SK-N-SH (cell line): ENCODE data around the gene WDR46. TPM values are rescaled to one million over a fixed set of nuclear protein-coding genes. Genes with fewer than 3 reads are reported as not detected.
A peak's percentile ranks its signal among the peaks of the same experiment; 100 is the strongest.

Experiments used
- CTCF ChIA-PET: fragments of 300-600, 350-600 bp; formaldehyde crosslinking; extraction: SDS; loops from one replicate; lab custom pipeline; 2021; lab: Yijun Ruan, JAX
- POLR2A ChIA-PET: fragments of 350-600 bp; sonication (Branson Sonifier 250); formaldehyde crosslinking; extraction: SDS; loops from one replicate; lab custom pipeline; 2020; ENCODE audit warnings: antibody characterized with exemption, inconsistent platforms; lab: Yijun Ruan, JAX
- DNase-seq: peaks from one replicate; pipeline ENCODE4 v3.0.0; 2012
- H2AFZ ChIP-seq: fragments of 200-600 bp; sonication (generic); 2 replicates; pipeline ENCODE4 v1.8.1; 2016; ENCODE audit warnings: antibody characterized with exemption, mild to moderate bottlenecking, low read depth
- H3F3A ChIP-seq: fragments of 200-600 bp; sonication (generic); replicated peaks from 2 replicates; pipeline ENCODE3; 2016; ENCODE audit warnings: antibody characterized with exemption, mild to moderate bottlenecking; ENCODE audit not compliant: insufficient read depth
- H3K27ac ChIP-seq, 2 experiments: fragments of 200-500 bp in 1 of 2; fragments of 200-600 bp in 1 of 2; sonication (Bioruptor generic) in 1 of 2; sonication (generic), shearing (Covaris generic) in 1 of 2; 2 replicates each; pipeline versions ENCODE4 v1.5.1 to v1.6.1; 2014 to 2016; ENCODE audit warnings: low read depth in 2 of 2, inconsistent platforms in 1 of 2, low read length in 1 of 2, mild to moderate bottlenecking in 1 of 2, mixed read lengths in 1 of 2
- H3K27me3 ChIP-seq: fragments of 200-600 bp; sonication (generic), shearing (Covaris generic); 2 replicates; pipeline ENCODE4 v1.6.1; 2016; ENCODE audit warnings: mixed run types; ENCODE audit not compliant: insufficient read depth
- H3K36me3 ChIP-seq, 2 experiments: fragments of 200-500 bp in 1 of 2; fragments of 200-600 bp in 1 of 2; sonication (Bioruptor generic) in 1 of 2; sonication (generic) in 1 of 2; replicated peaks in 1 of 2; 2 replicates each; pipeline versions ENCODE3 to v1.5.1; 2014 to 2016; ENCODE audit warnings: low read length in 1 of 2, mild to moderate bottlenecking in 1 of 2; ENCODE audit not compliant: insufficient read depth in 2 of 2, control insufficient read depth in 1 of 2
- H3K4me1 ChIP-seq, 2 experiments: fragments of 200-500 bp in 1 of 2; fragments of 200-600 bp in 1 of 2; sonication (Bioruptor generic) in 1 of 2; sonication (generic), shearing (Covaris generic) in 1 of 2; 2 replicates each; pipeline versions ENCODE4 v1.5.1 to v1.6.1; 2014 to 2016; ENCODE audit warnings: low read depth in 1 of 2, low read length in 1 of 2, mixed run types in 1 of 2; ENCODE audit not compliant: insufficient read depth in 2 of 2, control insufficient read depth in 1 of 2
- H3K4me2 ChIP-seq: fragments of 200-600 bp; sonication (generic), shearing (Covaris generic); 2 replicates; pipeline ENCODE4 v1.6.1; 2017; ENCODE audit warnings: mixed run types
- H3K4me3 ChIP-seq, 2 experiments: fragments of 200-500 bp in 1 of 2; fragments of 200-600 bp in 1 of 2; sonication (Bioruptor generic) in 1 of 2; sonication (generic), shearing (Covaris generic) in 1 of 2; 2 replicates each; pipeline versions ENCODE4 v1.5.1 to v1.8.1; 2014 to 2016; ENCODE audit warnings: low read depth in 2 of 2, inconsistent platforms in 1 of 2, low read length in 1 of 2, mild to moderate bottlenecking in 1 of 2, mixed read lengths in 1 of 2, moderate library complexity in 1 of 2
- H3K79me2 ChIP-seq: fragments of 200-600 bp; sonication (generic); 2 replicates; pipeline ENCODE4 v1.8.1; 2017; ENCODE audit warnings: mild to moderate bottlenecking; ENCODE audit not compliant: insufficient read depth
- H3K9ac ChIP-seq: fragments of 200-600 bp; sonication (generic); 2 replicates; pipeline ENCODE4 v1.6.1; 2017; ENCODE audit warnings: mixed run types
- H3K9me2 ChIP-seq: fragments of 200-600 bp; sonication (generic); 2 replicates; pipeline ENCODE4 v1.6.1; 2017; ENCODE audit warnings: mixed run types
- H3K9me3 ChIP-seq: fragments of 200-600 bp; sonication (generic); 2 replicates; pipeline ENCODE4 v1.6.1; 2017; ENCODE audit warnings: mixed run types, mild to moderate bottlenecking, moderate library complexity
- H4K20me1 ChIP-seq: fragments of 200-600 bp; sonication (generic); 2 replicates; pipeline ENCODE4 v1.6.1; 2017; ENCODE audit warnings: mild to moderate bottlenecking, mixed run types; ENCODE audit not compliant: insufficient read depth
- FOSL2 ChIP-seq: IDR thresholded peaks from 2 replicates; pipeline ENCODE4 v1.4.0; 2012; ENCODE audit warnings: low read depth, mild to moderate bottlenecking, moderate library complexity, borderline replicate concordance
- MXI1 ChIP-seq: IDR thresholded peaks from 2 replicates; pipeline ENCODE4 v1.6.1; 2012; ENCODE audit warnings: mild to moderate bottlenecking, low read depth, low read length, improper control_type of control experiment
- SMC3 ChIP-seq: IDR thresholded peaks from 2 replicates; pipeline ENCODE4 v1.6.1; 2012; ENCODE audit warnings: low read depth, low read length, improper control_type of control experiment
- WGBS: methylation state at CpG from one replicate; pipeline ENCODE4 v1.1.6; 2017; ENCODE audit warnings: low lambda C conversion rate; 5-methylcytosine and 5-hydroxymethylcytosine counted together
- polyA plus RNA-seq, 3 experiments: library from polyadenylated mRNA; depleted of rRNA; stranded (reverse); fragments of >200 nt; gene quantifications; 2 replicates each; pipeline ENCODE4 v1.2.3, GENCODE V29; 2012
- TF ChIP-seq, protein P1 (sequence below): IDR thresholded peaks from 2 replicates; pipeline ENCODE4 v1.6.1; 2012; ENCODE audit warnings: mild to moderate bottlenecking, low read depth, low read length, moderate library complexity
- TF ChIP-seq, protein P2 (sequence below): fragments of 150-350 bp; IDR thresholded peaks from 2 replicates; pipeline ENCODE4 v1.6.1; 2017; ENCODE audit warnings: antibody characterized with exemption, low read length, low read depth, borderline replicate concordance

Gene WDR46
- polyA plus RNA-seq, 1 of the 3 experiments (the other 2 are of a cell fraction) = 153 TPM

- no peak overlapping the region for H3K4me2 ChIP-seq
- peaks cover 23 to 51% of the 10 kb centered on the region in 2 experiments; a peak in 3 of 4 replicates for H3K4me1 ChIP-seq
- H3K27ac ChIP-seq = no peak overlapping the region; a peak in 1 of 4 replicates
- H3K9me2 ChIP-seq = no peaks in the 10 kb centered on the region
- H3K4me3 ChIP-seq = no peak overlapping the region
- H4K20me1 ChIP-seq = peaks cover 8% of the 10 kb centered on the region; the same call in 1 of the 2 replicates
- no peak overlapping the region for H3K9ac ChIP-seq
- H2AFZ ChIP-seq = no peak overlapping the region
- no peaks in the 10 kb centered on the region for H3K9me3 ChIP-seq
- DNase-seq = peak; percentile 4
- H3K36me3 ChIP-seq = peaks cover 24 to 26% of the 10 kb centered on the region in 2 experiments
- ChIA-PET CTCF (interaction anchor here (0.8 to 2.9 kb wide), 2 partner anchors 17 kb away, joined by 3 to 11 read pairs; no protein-coding TSS in a partner anchor), POLR2A (interaction anchor here (1.1 kb wide), 1 partner anchor 44 kb away, joined by 3 read pairs; the partner anchor contains the start of gene RPS18)
- TF ChIP-seq, protein P1, sequence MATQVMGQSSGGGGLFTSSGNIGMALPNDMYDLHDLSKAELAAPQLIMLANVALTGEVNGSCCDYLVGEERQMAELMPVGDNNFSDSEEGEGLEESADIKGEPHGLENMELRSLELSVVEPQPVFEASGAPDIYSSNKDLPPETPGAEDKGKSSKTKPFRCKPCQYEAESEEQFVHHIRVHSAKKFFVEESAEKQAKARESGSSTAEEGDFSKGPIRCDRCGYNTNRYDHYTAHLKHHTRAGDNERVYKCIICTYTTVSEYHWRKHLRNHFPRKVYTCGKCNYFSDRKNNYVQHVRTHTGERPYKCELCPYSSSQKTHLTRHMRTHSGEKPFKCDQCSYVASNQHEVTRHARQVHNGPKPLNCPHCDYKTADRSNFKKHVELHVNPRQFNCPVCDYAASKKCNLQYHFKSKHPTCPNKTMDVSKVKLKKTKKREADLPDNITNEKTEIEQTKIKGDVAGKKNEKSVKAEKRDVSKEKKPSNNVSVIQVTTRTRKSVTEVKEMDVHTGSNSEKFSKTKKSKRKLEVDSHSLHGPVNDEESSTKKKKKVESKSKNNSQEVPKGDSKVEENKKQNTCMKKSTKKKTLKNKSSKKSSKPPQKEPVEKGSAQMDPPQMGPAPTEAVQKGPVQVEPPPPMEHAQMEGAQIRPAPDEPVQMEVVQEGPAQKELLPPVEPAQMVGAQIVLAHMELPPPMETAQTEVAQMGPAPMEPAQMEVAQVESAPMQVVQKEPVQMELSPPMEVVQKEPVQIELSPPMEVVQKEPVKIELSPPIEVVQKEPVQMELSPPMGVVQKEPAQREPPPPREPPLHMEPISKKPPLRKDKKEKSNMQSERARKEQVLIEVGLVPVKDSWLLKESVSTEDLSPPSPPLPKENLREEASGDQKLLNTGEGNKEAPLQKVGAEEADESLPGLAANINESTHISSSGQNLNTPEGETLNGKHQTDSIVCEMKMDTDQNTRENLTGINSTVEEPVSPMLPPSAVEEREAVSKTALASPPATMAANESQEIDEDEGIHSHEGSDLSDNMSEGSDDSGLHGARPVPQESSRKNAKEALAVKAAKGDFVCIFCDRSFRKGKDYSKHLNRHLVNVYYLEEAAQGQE = 0 out of 2 replicates have a peak, but pooled peaks have one; percentile 41
- no peak for TF ChIP-seq FOSL2
- no peak for TF ChIP-seq MXI1
- TF ChIP-seq SMC3 = no peak
- TF ChIP-seq, protein P2, sequence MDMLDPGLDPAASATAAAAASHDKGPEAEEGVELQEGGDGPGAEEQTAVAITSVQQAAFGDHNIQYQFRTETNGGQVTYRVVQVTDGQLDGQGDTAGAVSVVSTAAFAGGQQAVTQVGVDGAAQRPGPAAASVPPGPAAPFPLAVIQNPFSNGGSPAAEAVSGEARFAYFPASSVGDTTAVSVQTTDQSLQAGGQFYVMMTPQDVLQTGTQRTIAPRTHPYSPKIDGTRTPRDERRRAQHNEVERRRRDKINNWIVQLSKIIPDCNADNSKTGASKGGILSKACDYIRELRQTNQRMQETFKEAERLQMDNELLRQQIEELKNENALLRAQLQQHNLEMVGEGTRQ = no peak
- TF ChIP-seq, all 33 proteins: peak for 1
- Histone ChIP-seq H3K27me3 (no peaks in the 10 kb centered on the region), H3F3A (peaks cover 36% of the 10 kb centered on the region), H3K79me2 (peaks cover 65% of the 10 kb centered on the region)
- WGBS = 97% methylated on average over 15 of the region's 17 CpGs
Measured at GRCh38 chr6:33315793-33316602, 27.0 kb upstream of the WDR46 start.

GRCh38 chr6:33314943-33315792 lies 26.1 kb upstream of the WDR46 start:
- Histone ChIP-seq H3K4me2 (peak overlapping the region; percentile 100), H3K79me2 (peaks cover 66% of the 10 kb centered on the region), H3K9ac (no peak overlapping the region), H3K4me1 (peaks cover 20 to 43% of the 10 kb centered on the region in 2 experiments; a peak in 2 of 4 replicates), H3K27ac (peak overlapping the region; percentile 89 to 94; a peak in 3 of 4 replicates), H2AFZ (no peak overlapping the region), H3K4me3 (no peak overlapping the region; a peak in 1 of 4 replicates), H3K36me3 (peaks cover 17 to 30% of the 10 kb centered on the region in 2 experiments), H3F3A (peaks cover 28% of the 10 kb centered on the region), H3K27me3 (no peaks in the 10 kb centered on the region), H3K9me2 (no peaks in the 10 kb centered on the region), H3K9me3 (no peaks in the 10 kb centered on the region), H4K20me1 (peaks cover 8% of the 10 kb centered on the region; the same call in 1 of the 2 replicates)
- DNase-seq = peak; percentile 4
- 91% methylated on average over 39 of the region's 47 CpGs for WGBS
- POLR2A ChIA-PET = interaction anchor here (1.1 kb wide), 1 partner anchor 43 kb away, joined by 3 read pairs; the partner anchor contains the start of gene RPS18
- CTCF ChIA-PET = interaction anchor here (0.8 kb wide), 1 partner anchor 16 kb away, joined by 3 read pairs; no protein-coding TSS in a partner anchor
- no peak for TF ChIP-seq FOSL2
